Superior temporal gyrus (tissue), 1 donor: ENCODE results near the gene DNAH12.
"Not testable (repeated sequence)": the region's sequence is repeated elsewhere in the genome, so short reads cannot be mapped to it uniquely, and the experiment has no call there.

Experiments used
- DNase-seq: peaks from one replicate; pipeline ENCODE4 v3.0.0-alpha.2; 2016; ENCODE audit errors: extremely low spot score

Gene DNAH12

DNA sequence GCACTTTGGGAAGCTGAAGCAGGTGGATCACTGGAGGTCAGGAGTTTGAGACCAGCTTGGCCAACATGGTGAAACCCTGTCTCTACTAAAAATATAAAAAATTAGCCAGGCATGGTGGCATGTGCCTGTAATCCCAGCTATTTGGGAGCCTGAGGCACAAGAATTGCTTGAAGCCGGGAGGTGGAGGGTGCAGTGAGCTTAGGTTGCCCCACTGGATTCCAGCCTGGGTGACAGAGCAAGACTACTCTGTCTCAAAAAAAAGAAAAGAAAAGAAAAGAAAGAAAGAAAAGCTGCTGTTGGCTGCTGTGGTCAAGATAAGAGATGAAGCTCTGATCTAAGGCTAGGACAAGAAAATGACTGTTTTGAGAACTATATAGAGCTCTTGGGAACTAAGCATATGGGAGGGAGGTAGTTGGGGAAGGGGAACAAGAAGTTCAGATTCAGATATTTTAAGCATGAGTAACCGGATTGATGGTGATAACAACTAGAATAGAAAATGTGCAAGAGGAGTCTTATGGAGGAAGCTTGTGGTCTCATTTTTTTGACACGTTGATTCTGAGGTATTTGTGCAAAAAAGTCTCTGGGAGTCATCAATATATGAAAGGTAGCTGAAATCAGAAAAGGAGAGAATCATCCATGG lies 25.7 kb downstream of the DNAH12 start:
- no peak for DNase-seq

- DNase-seq: no peak
These were observed 32.0 kb downstream of the DNAH12 start for GRCh38 chr3:57512166-57512565.

DNA sequence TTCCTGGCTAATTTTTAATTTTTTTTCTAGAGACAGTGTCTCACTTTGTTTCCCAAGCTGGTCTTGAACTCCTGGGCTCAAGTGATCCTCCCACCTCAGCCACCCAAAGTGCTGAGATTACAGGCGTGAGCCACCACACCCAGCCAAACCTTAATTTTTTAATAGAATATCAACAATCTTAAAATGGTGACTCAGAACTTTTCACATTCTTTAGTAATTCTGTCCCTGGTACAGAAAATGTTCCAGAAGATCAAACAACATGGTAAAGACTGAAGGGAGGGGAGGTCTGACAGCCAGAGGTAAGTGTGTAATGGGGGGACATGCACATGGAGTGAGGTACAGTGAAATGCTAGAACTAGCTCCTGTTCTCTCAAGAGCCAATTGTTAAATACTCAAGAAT lies 38.2 kb downstream of the DNAH12 start:
- DNase-seq: no peak

- no peak for DNase-seq
These were observed 43.6 kb downstream of the DNAH12 start for GRCh38 chr3:57500506-57500905.

DNA sequence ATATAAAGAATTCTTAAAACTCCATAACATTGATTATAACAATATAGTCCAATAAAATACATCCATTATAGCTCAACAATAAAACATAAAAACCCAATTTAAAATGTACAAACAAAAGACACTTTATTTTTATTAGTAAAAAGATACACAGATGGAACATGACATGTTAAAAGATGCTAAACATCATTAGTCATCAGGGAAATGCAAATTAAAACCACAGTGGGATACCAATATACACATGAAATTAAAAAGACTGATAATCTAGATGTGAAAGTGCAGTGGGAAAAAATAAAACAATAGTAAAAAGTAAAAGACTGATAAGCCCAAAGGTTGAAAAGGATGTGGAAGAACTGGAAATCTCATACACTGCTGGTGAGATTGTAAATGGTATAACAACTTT lies 46.2 kb downstream of the DNAH12 start:
- DNase-seq: no peak

GRCh38 chr3:57484563-57484962 lies 59.6 kb downstream of the DNAH12 start:
- DNase-seq: no peak

DNA sequence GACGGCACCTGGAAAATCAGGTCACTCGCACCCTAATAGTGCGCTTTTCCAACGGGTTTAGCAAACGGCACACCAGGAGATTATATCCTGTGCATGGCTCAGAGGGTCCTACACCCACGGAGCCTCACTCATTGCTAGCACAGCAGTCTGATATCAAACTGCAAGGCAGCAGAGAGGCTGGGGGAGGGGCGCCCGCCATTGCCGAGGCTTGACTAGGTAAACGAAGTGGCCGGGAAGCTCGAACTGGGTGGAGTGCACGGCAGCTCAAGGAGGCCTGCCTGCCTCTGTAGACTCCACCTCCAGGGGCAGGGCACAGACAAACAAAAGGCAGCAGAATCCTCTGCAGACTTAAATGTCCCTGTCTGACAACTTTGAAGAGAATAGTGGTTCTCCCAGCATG lies 67.0 kb downstream of the DNAH12 start:
- DNase-seq: not testable (repeated sequence)

DNA sequence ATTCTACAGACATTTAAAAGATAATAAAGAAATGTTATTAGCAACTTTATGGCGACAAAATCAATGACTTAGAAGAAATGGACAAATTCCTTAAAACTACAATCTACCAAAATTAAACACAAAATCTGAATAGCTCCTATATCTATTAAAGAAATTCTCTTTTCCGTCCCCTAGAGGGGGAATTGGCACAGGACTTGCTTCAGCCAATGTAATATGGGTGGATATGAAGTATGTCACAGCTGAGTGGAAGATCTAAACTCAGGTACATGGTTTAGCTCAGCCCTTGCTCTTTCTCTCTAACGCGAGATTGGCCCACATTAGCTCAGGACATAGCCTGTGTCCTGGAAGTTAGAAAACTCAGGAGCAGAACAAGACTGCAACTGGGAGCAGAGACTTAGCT lies 79.3 kb downstream of the DNAH12 start:
- no peak for DNase-seq

DNA sequence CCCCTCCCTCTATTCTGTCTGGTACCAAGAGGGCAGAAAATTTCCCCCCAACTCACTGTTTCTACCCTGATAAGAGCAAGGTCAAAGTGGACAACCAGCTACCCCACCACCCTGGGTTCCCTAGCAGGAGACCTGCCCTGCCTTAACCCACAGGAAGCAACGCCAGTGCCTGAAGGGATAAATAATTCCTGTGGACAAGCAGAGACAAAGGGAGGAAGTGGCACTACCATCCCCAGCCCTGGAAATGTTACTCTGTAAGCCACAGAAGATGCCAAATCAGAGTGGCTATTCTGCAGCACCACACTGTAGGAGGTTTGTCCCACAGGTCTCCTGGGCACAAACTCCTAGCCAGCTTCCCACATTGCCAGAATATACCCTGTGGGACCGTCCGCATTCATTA lies 80.1 kb downstream of the DNAH12 start:
- DNase-seq: no peak

DNA sequence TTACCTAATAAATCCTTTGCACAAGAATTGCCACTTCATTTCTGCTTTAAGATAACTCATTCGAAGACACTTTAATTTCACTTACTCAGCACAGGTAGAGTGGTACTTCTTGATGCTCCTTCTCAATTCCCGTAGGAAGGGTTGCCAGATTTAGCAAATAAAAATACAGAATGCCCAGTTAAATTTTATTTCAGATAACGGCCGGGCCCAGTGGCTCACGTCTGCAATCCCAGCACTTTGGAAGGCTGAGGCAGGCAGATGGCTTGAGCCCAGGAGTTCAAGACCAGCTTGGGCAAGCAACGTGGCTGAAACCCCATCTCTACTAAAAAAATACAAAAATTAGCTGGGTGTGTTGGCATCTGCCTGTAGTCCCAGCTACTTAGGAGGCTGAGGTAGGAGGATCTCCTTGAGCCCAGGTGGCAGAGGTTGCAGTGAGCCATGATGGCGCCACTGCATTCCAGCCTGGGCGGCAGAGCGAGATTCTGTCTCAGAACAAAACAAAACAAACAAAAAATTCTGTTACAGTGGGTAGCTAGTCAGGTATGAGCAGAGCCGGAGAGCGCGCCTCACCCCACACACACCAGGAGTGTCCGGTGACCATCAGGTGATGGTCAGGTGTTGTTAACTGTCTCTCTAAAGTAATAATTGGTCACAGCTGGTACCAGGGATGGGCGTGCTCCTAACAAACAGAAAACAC lies 92.8 kb downstream of the DNAH12 start:
- no peak for DNase-seq

- not testable (repeated sequence) for DNase-seq
These were observed 94.8 kb downstream of the DNAH12 start for GRCh38 chr3:57449276-57449847.

- DNase-seq: not testable (repeated sequence)
These were observed 95.7 kb downstream of the DNAH12 start for GRCh38 chr3:57448489-57448888.

DNA sequence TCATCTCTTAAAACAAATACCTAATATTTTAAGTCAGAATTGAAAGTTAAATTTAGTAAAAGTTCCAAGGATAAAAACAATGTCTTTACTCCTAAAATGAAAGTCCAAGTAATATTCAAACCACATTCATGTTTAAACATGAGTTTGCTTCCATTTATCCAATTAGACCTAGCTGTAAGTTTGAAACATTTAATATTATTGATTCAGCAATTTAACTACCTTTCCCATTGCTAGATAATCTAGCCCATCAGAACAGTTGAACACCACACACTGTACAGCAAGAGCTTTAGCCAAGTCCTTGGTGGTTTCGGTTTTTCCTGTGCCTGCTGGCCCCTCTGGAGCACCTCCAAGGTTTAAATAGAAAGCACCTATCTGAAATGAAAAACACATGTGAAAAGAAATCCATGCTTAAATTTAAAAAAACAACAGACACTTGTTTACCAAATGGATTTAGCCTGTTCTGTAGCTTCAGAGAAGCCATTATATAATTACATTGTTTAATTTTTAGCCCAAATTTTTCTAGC lies 97.8 kb downstream of the DNAH12 start:
- DNase-seq: no peak

DNA sequence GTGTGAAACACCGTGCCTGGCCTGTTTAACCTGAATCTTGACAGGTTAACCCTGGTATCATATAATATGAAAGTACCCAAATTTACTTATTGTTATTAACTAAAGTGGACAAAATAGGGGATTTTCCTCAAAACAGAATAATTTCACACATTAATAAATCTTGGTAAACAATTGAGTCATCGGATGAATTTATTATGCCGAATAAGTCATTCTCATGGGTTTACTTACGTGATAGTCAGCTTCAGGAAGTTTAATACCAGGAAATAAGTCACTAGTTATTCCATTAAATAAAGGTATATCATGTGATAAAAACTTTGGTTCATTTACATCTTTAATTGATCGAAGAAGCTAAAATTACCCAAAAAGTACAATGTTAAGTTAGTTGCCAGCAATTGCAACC lies 99.7 kb downstream of the DNAH12 start:
- DNase-seq: no peak

GRCh38 chr3:57440144-57440543 lies 104.0 kb downstream of the DNAH12 start:
- not testable (repeated sequence) for DNase-seq

DNA sequence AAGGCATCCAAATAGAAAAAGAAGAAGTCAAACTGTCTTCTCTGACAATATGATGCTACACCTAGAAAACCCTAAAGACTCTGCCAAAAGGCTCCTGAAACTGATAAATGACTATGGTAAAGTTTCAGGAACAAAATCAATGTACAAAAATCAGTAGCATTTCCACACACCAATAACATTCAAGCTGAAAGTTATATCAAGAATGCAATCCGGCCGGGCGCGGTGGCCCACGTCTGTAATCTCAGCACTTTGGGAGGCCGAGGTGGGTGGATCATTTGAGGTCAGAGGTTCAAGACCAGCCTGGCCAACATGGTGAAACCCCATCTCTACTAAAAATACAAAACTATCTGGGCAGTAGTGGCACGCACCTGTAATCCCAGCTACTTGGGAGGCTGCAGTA lies 105.7 kb downstream of the DNAH12 start:
- DNase-seq: not testable (repeated sequence)

DNA sequence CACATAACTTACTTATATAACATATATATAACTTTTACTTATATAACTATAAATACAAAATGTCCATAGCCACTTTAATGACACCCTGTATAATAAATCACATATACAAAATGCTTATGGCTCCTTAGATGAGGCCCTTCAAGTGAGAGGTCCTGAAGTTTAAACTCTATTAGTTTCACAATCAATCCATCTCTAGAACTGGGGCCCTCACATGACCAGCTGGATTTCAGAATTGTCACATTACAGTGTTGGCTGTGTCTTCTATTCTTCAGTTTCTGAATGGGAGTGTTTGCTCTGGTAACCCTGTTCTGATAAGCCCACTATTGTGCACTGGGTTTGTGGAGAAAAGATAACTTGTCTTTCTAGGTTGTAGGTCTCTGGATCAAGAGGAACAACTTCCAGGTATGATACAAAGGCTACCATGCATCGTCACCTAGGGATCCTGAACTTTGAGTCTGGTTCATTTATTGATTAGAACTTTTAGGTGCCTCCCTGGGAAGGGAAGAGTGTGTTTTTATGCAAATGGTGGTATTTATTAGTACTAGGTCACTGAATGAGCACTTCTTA lies 107.9 kb downstream of the DNAH12 start:
- DNase-seq: no peak

DNA sequence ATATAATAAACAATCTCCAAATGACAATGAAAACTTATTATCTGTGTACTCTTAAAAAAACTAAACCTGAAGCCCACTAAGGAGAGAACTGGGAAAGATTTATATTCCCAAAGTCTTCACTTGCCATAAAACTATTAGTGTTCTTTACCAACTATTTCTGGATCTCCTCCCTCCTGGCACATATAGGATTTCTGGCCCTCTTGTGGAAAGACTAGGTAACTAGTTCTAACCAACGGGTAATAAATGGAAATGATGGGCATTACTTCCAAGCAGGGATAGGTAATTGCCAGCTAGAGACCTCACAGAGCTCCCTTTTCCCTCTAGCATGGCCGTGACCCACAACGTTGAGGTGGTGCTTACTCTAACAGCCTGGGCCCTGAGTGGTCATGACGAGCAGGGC lies 110.1 kb downstream of the DNAH12 start:
- DNase-seq: no peak

- no peak for DNase-seq
These were observed 120.8 kb downstream of the DNAH12 start for GRCh38 chr3:57423335-57423734.

DNA sequence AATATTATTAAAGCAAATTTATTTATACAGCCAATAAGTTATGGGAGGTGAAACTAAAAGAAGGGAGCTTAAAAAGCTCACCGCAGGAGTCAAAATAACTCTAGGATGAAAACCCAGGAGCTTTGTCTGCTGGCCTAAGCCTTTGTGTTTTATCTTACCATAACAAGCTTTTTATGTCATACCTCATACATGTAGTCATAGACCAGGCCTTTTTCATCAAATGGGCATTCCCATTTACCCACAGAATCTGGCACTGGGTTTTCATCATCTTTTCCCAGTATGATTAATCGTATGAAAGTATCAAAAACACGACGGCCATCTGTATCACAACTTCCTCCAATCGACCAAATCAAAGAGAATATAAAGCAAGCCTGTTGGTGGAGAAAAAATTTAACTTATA lies 122.8 kb downstream of the DNAH12 start:
- no peak for DNase-seq

GRCh38 chr3:57420001-57420400 lies 124.1 kb downstream of the DNAH12 start:
- no peak for DNase-seq

- no peak for DNase-seq
These were observed 132.4 kb downstream of the DNAH12 start for GRCh38 chr3:57411715-57412114.

DNA sequence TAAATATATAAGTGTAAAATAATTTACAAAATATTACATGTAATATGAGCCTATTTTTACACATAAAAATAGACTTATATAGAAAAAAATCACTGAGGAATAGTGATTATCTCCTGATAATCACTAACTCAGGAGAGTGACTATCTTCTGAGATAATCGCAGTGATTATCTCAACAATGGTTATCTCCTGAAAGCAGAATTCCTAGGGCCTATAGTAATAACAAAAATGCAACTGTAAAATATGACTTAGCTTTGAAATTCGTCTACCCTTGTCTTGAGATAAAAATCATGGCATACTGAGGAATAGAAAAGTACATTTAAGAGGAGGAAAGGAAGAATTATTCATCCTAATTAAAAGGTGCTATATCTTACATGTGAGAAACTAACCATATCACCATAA lies 134.7 kb downstream of the DNAH12 start:
- no peak for DNase-seq
